AG09319 (cell line): Measurements from ENCODE around the gene ACTL7B.

ENCODE experiments used
- DNase-seq: peaks from one replicate; pipeline ENCODE4 v3.0.0-alpha.2; 2010; ENCODE audit warnings: low read depth; ENCODE audit errors: extremely low read depth
- CTCF ChIP-seq: IDR thresholded peaks from 2 replicates; pipeline ENCODE4 v1.5.1; 2011; ENCODE audit warnings: low read depth, mild to moderate bottlenecking, inconsistent platforms, low read length, moderate library complexity

The ACTL7B gene

GRCh38 chr9:108880738-108881316 lies 25.0 kb upstream of the ACTL7B start:
- no peak for TF ChIP-seq CTCF
- no peak for DNase-seq

GRCh38 chr9:108877524-108877923 lies 21.7 kb upstream of the ACTL7B start:
- DNase-seq, result no peak
- TF ChIP-seq CTCF, result no peak

DNA sequence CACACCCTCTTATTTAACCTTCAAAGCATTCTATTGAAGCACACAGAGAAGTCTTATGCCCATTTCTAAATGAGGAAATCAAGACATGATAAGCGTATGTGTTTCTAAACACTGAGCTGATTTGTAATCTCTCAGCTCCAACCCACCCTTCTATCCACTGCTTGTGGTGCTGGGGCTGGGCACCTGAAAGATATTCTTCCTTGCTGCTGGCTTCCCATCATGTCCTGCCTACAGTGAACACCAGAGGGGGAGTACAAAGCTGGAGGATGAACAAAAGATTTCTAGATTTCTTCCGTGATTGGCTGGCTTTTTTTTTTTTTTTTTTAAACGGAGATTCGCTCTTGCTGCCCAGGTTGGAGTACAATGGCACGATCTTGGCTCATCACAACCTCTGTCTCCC lies 20.6 kb upstream of the ACTL7B start:
- no peak for TF ChIP-seq CTCF
- no peak for DNase-seq

- TF ChIP-seq CTCF, result no peak
- no peak for DNase-seq
Observed at GRCh38 chr9:108874058-108874788, 18.4 kb upstream of the ACTL7B start.

DNA sequence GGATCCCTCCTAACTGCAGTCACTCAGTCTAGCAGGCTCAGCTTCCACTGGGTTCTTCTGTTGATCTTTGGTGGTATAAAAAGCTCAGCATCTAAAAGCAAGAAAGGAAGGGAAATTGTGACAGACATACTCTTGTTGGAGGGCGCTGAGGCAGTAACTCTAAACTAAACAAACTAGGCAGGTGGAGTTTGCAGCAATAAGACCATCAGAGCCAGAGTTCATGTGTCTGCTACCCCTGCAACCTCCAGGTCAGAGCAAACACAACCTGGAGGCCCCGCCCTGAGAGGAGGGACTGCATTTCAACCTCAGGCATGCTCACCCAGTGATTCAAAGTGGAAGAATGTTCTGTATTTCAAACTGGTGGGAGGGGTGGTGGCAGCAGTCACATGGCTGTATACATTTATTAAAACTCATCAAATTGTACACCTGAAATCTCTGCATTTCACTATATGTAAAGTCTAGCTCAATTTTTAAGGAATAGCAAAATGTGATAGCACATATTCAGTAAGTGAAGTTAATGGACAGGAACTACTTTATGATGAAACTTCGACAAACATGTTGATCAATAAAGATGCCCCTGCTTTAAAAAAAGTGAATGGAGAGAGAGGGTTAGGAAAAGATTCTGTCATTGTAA lies 13.4 kb upstream of the ACTL7B start:
- TF ChIP-seq CTCF, result no peak
- DNase-seq, result no peak

GRCh38 chr9:108867829-108868228 lies 12.0 kb upstream of the ACTL7B start:
- TF ChIP-seq CTCF, result no peak
- no peak for DNase-seq

DNA sequence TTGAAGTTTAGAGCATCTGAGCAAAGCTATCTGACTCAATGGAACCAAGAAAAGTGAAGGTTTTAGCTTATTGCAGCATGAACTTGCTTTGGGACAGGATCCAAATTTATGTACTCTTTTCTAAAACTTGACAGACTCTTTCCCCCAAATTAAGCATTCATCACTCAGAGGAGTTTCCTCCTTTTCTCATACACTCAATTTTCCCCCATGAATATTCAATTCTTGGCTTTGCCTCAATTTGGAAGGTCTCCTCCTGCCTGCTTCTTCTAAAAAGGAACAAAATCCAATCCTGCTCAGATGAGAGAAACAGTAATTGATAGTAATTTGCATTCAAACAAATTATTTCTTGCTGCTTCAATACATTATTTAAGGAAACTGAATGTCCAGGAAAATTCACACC lies 11.3 kb upstream of the ACTL7B start:
- no peak for DNase-seq
- no peak for TF ChIP-seq CTCF
